ENCODE measurements around the gene HINT3.
"Not testable (repeated sequence)": the region's sequence is repeated elsewhere in the genome, so short reads cannot be mapped to it uniquely, and the experiment has no call there.

HINT3 gene

GRCh38 chr6:125963817-125964216, 7.2 kb downstream of the HINT3 start:
- Histone ChIP-seq H3K4me1 (ENCODE audit: control insufficient read depth, insufficient read depth, low read length, poor library complexity, severe bottlenecking) (no peaks in the 10 kb centered on the region), H3K4me3 (ENCODE audit: extremely low read depth, insufficient read depth, low read length, poor library complexity, severe bottlenecking) (no peak overlapping the region), H3K27ac (ENCODE audit: low read depth, low read length, severe bottlenecking) (no peak overlapping the region), H3K36me3 (ENCODE audit: control insufficient read depth, insufficient read depth, low read length) (no peaks in the 10 kb centered on the region), H3K9me3 (ENCODE audit: control insufficient read depth, low read length) (no peaks in the 10 kb centered on the region)
- 86 to 100% methylated on average over 1 of the region's 2 CpGs for WGBS, 2 experiments (ENCODE audit: insufficient coverage in 2 of 2)

GRCh38 chr6:125966569-125966968, 10.0 kb downstream of the HINT3 start:
- Histone ChIP-seq H3K4me1 (ENCODE audit: control insufficient read depth, insufficient read depth, low read length, poor library complexity, severe bottlenecking) (no peaks in the 10 kb centered on the region), H3K27ac (ENCODE audit: low read depth, low read length, severe bottlenecking) (no peak overlapping the region), H3K9me3 (ENCODE audit: control insufficient read depth, low read length) (no peaks in the 10 kb centered on the region), H3K36me3 (ENCODE audit: control insufficient read depth, insufficient read depth, low read length) (no peaks in the 10 kb centered on the region), H3K4me3 (ENCODE audit: extremely low read depth, insufficient read depth, low read length, poor library complexity, severe bottlenecking) (no peak overlapping the region)
- no CpG with 5 or more reads among the region's 1 CpG for WGBS, 2 experiments (ENCODE audit: insufficient coverage in 2 of 2)

GRCh38 chr6:125968493-125968892, 11.9 kb downstream of the HINT3 start:
- no peak overlapping the region for H3K4me3 ChIP-seq (ENCODE audit: extremely low read depth, insufficient read depth, low read length, poor library complexity, severe bottlenecking)
- no CpG with 5 or more reads among the region's 2 CpGs for WGBS, 2 experiments (ENCODE audit: insufficient coverage in 2 of 2)
- no peaks in the 10 kb centered on the region for H3K4me1 ChIP-seq (ENCODE audit: control insufficient read depth, insufficient read depth, low read length, poor library complexity, severe bottlenecking)
- H3K9me3 ChIP-seq (ENCODE audit: control insufficient read depth, low read length): no peaks in the 10 kb centered on the region
- H3K27ac ChIP-seq (ENCODE audit: low read depth, low read length, severe bottlenecking): no peak overlapping the region
- H3K36me3 ChIP-seq (ENCODE audit: control insufficient read depth, insufficient read depth, low read length): no peaks in the 10 kb centered on the region

GRCh38 chr6:125970760-125971159, 14.2 kb downstream of the HINT3 start:
- Histone ChIP-seq H3K27ac (ENCODE audit: low read depth, low read length, severe bottlenecking) (no peak overlapping the region), H3K36me3 (ENCODE audit: control insufficient read depth, insufficient read depth, low read length) (no peaks in the 10 kb centered on the region), H3K9me3 (ENCODE audit: control insufficient read depth, low read length) (no peaks in the 10 kb centered on the region), H3K4me1 (ENCODE audit: control insufficient read depth, insufficient read depth, low read length, poor library complexity, severe bottlenecking) (no peaks in the 10 kb centered on the region), H3K4me3 (ENCODE audit: extremely low read depth, insufficient read depth, low read length, poor library complexity, severe bottlenecking) (no peak overlapping the region)
- no CpG with 5 or more reads among the region's 2 CpGs for WGBS, 2 experiments (ENCODE audit: insufficient coverage in 2 of 2)

- not testable (repeated sequence) for H3K4me1 ChIP-seq (ENCODE audit: control insufficient read depth, insufficient read depth, low read length, poor library complexity, severe bottlenecking); H3K27ac ChIP-seq (ENCODE audit: low read depth, low read length, severe bottlenecking); H3K36me3 ChIP-seq (ENCODE audit: control insufficient read depth, insufficient read depth, low read length); H3K4me3 ChIP-seq (ENCODE audit: extremely low read depth, insufficient read depth, low read length, poor library complexity, severe bottlenecking); H3K9me3 ChIP-seq (ENCODE audit: control insufficient read depth, low read length)
- WGBS, 2 experiments (ENCODE audit: insufficient coverage in 2 of 2): 100% methylated on average over 1 of the region's 1 CpG; no CpG with 5 or more reads in 1 of the 2 experiments
These were observed 15.9 kb downstream of the HINT3 start for GRCh38 chr6:125972478-125972877.

GRCh38 chr6:125974214-125974866, 17.8 kb downstream of the HINT3 start:
- H3K4me1 ChIP-seq (ENCODE audit: control insufficient read depth, insufficient read depth, low read length, poor library complexity, severe bottlenecking): no peaks in the 10 kb centered on the region
- no peaks in the 10 kb centered on the region for H3K36me3 ChIP-seq (ENCODE audit: control insufficient read depth, insufficient read depth, low read length)
- H3K27ac ChIP-seq (ENCODE audit: low read depth, low read length, severe bottlenecking): no peak overlapping the region
- H3K9me3 ChIP-seq (ENCODE audit: control insufficient read depth, low read length): no peaks in the 10 kb centered on the region
- H3K4me3 ChIP-seq (ENCODE audit: extremely low read depth, insufficient read depth, low read length, poor library complexity, severe bottlenecking): no peak overlapping the region
- WGBS, 2 experiments (ENCODE audit: insufficient coverage in 2 of 2): 55 to 56% methylated on average over 2 to 4 of the region's 5 CpGs

GRCh38 chr6:125979101-125979500, 22.5 kb downstream of the HINT3 start:
- no peak overlapping the region for H3K27ac ChIP-seq (ENCODE audit: low read depth, low read length, severe bottlenecking)
- H3K9me3 ChIP-seq (ENCODE audit: control insufficient read depth, low read length): no peaks in the 10 kb centered on the region
- H3K4me1 ChIP-seq (ENCODE audit: control insufficient read depth, insufficient read depth, low read length, poor library complexity, severe bottlenecking): no peaks in the 10 kb centered on the region
- no peaks in the 10 kb centered on the region for H3K36me3 ChIP-seq (ENCODE audit: control insufficient read depth, insufficient read depth, low read length)
- 100% methylated on average over 2 of the region's 3 CpGs; no CpG with 5 or more reads in 1 of the 2 experiments for WGBS, 2 experiments (ENCODE audit: insufficient coverage in 2 of 2)
- H3K4me3 ChIP-seq (ENCODE audit: extremely low read depth, insufficient read depth, low read length, poor library complexity, severe bottlenecking): no peak overlapping the region

- Histone ChIP-seq H3K36me3 (ENCODE audit: control insufficient read depth, insufficient read depth, low read length) (no peaks in the 10 kb centered on the region), H3K9me3 (ENCODE audit: control insufficient read depth, low read length) (no peaks in the 10 kb centered on the region), H3K4me3 (ENCODE audit: extremely low read depth, insufficient read depth, low read length, poor library complexity, severe bottlenecking) (no peak overlapping the region), H3K4me1 (ENCODE audit: control insufficient read depth, insufficient read depth, low read length, poor library complexity, severe bottlenecking) (no peaks in the 10 kb centered on the region), H3K27ac (ENCODE audit: low read depth, low read length, severe bottlenecking) (no peak overlapping the region)
- WGBS, 2 experiments (ENCODE audit: insufficient coverage in 2 of 2): 86 to 100% methylated on average over 1 of the region's 2 CpGs
These were observed 25.1 kb downstream of the HINT3 start for GRCh38 chr6:125981571-125982185.

GRCh38 chr6:125983246-125983945, 26.8 kb downstream of the HINT3 start:
- 83 to 100% methylated on average over 2 of the region's 4 CpGs for WGBS, 2 experiments (ENCODE audit: insufficient coverage in 2 of 2)
- Histone ChIP-seq H3K27ac (ENCODE audit: low read depth, low read length, severe bottlenecking) (no peak overlapping the region), H3K4me1 (ENCODE audit: control insufficient read depth, insufficient read depth, low read length, poor library complexity, severe bottlenecking) (no peaks in the 10 kb centered on the region), H3K4me3 (ENCODE audit: extremely low read depth, insufficient read depth, low read length, poor library complexity, severe bottlenecking) (no peak overlapping the region), H3K36me3 (ENCODE audit: control insufficient read depth, insufficient read depth, low read length) (no peaks in the 10 kb centered on the region), H3K9me3 (ENCODE audit: control insufficient read depth, low read length) (no peaks in the 10 kb centered on the region)

- no peak overlapping the region for H3K27ac ChIP-seq (ENCODE audit: low read depth, low read length, severe bottlenecking)
These were observed 27.7 kb downstream of the HINT3 start for GRCh38 chr6:125984311-125984710.

GRCh38 chr6:125985522-125985921, 29.0 kb downstream of the HINT3 start:
- H3K4me3 ChIP-seq (ENCODE audit: extremely low read depth, insufficient read depth, low read length, poor library complexity, severe bottlenecking): peak overlapping the region; percentile 67
- H3K36me3 ChIP-seq (ENCODE audit: control insufficient read depth, insufficient read depth, low read length): no peaks in the 10 kb centered on the region
- H3K27ac ChIP-seq (ENCODE audit: low read depth, low read length, severe bottlenecking): no peak overlapping the region
- WGBS, 2 experiments (ENCODE audit: insufficient coverage in 2 of 2): 88 to 91% methylated on average over 1 to 2 of the region's 4 CpGs
- H3K4me1 ChIP-seq (ENCODE audit: control insufficient read depth, insufficient read depth, low read length, poor library complexity, severe bottlenecking): no peaks in the 10 kb centered on the region
- H3K9me3 ChIP-seq (ENCODE audit: control insufficient read depth, low read length): no peaks in the 10 kb centered on the region

More at GRCh38 chr6:125984311-125984710, 27.7 kb downstream of the HINT3 start:
- Histone ChIP-seq H3K4me3 (ENCODE audit: extremely low read depth, insufficient read depth, low read length, poor library complexity, severe bottlenecking) (no peak overlapping the region), H3K36me3 (ENCODE audit: control insufficient read depth, insufficient read depth, low read length) (no peaks in the 10 kb centered on the region), H3K9me3 (ENCODE audit: control insufficient read depth, low read length) (no peaks in the 10 kb centered on the region), H3K4me1 (ENCODE audit: control insufficient read depth, insufficient read depth, low read length, poor library complexity, severe bottlenecking) (no peaks in the 10 kb centered on the region)
- 93 to 100% methylated on average over 1 to 2 of the region's 2 CpGs for WGBS, 2 experiments (ENCODE audit: insufficient coverage in 2 of 2)
